ENCODE measurements around the gene NOP14. TPM values are rescaled to one million over a fixed set of nuclear protein-coding genes. Genes with fewer than 3 reads are reported as not detected.
"Not testable (repeated sequence)": the region's sequence is repeated elsewhere in the genome, so short reads cannot be mapped to it uniquely, and the experiment has no call there.

NOP14 gene
- total and polyA plus RNA-seq, 8 donors: 11.1 to 31.0 (median 17.4) TPM

GRCh38 chr4:2924286-2924685 lies 38.9 kb downstream of the NOP14 start:
- TF ChIP-seq, protein P1, sequence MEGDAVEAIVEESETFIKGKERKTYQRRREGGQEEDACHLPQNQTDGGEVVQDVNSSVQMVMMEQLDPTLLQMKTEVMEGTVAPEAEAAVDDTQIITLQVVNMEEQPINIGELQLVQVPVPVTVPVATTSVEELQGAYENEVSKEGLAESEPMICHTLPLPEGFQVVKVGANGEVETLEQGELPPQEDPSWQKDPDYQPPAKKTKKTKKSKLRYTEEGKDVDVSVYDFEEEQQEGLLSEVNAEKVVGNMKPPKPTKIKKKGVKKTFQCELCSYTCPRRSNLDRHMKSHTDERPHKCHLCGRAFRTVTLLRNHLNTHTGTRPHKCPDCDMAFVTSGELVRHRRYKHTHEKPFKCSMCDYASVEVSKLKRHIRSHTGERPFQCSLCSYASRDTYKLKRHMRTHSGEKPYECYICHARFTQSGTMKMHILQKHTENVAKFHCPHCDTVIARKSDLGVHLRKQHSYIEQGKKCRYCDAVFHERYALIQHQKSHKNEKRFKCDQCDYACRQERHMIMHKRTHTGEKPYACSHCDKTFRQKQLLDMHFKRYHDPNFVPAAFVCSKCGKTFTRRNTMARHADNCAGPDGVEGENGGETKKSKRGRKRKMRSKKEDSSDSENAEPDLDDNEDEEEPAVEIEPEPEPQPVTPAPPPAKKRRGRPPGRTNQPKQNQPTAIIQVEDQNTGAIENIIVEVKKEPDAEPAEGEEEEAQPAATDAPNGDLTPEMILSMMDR (IDR thresholded peaks at IDR 0.05): no peak
- DNase-seq (peak in 4 of 6 donors; percentile 7 to 34 (median 16)), FAIRE-seq (no peak), ATAC-seq (peak in 1 of 4 donors; percentile 8)
- Histone ChIP-seq H3K36me3 (peaks cover 0 to 34% (median 6%) of the 10 kb centered on the region in 3 donors), H3K9me3 (no peaks in the 10 kb centered on the region), H3K27ac (peak overlapping the region in 1 of 4 donors; percentile 12), H3K27me3 (no peaks in the 10 kb centered on the region), H3K4me1 (no peaks in the 10 kb centered on the region), H3K4me3 (no peak overlapping the region)
- WGBS, 2 donors: 85 to 92% methylated on average over 8 of the region's 8 CpGs
- intact Hi-C loops (cut with DNase I): no loop called here

GRCh38 chr4:2923668-2924173 lies 39.5 kb downstream of the NOP14 start:
- intact Hi-C loops (cut with DNase I): no loop called here
- H3K36me3 ChIP-seq: peaks cover 0 to 28% (median 6%) of the 10 kb centered on the region in 3 donors
- H3K27ac ChIP-seq: no peak overlapping the region
- 91 to 93% methylated on average over 16 of the region's 16 CpGs for WGBS, 2 donors
- no peak overlapping the region for H3K4me3 ChIP-seq
- H3K9me3 ChIP-seq: no peaks in the 10 kb centered on the region
- H3K4me1 ChIP-seq: no peaks in the 10 kb centered on the region
- peak in 3 of 6 donors; percentile 5 to 51 (median 7) for DNase-seq
- no peaks in the 10 kb centered on the region for H3K27me3 ChIP-seq
- ATAC-seq: peak in 2 of 4 donors; percentile 13 to 17
- TF ChIP-seq, protein P1 (IDR thresholded peaks at IDR 0.05): no peak
- FAIRE-seq: no peak

GRCh38 chr4:2923141-2923551 lies 40.1 kb downstream of the NOP14 start:
- intact Hi-C loops (cut with DNase I): no loop called here
- FAIRE-seq (no peak), ATAC-seq (peak in 1 of 4 donors; percentile 16), DNase-seq (peak in 1 of 6 donors; percentile 21)
- peaks cover 0 to 23% (median 6%) of the 10 kb centered on the region in 3 donors for H3K36me3 ChIP-seq
- H3K27ac ChIP-seq: no peak overlapping the region
- H3K9me3 ChIP-seq: no peaks in the 10 kb centered on the region
- no peak overlapping the region for H3K4me3 ChIP-seq
- H3K4me1 ChIP-seq: no peaks in the 10 kb centered on the region
- no peaks in the 10 kb centered on the region for H3K27me3 ChIP-seq
- TF ChIP-seq, protein P1 (IDR thresholded peaks at IDR 0.05): no peak
- WGBS, 2 donors: 89 to 93% methylated on average over 10 of the region's 10 CpGs

GRCh38 chr4:2922453-2923101 lies 40.6 kb downstream of the NOP14 start:
- ATAC-seq; H3K4me3 ChIP-seq; intact Hi-C loops (cut with DNase I); H3K9me3 ChIP-seq; H3K4me1 ChIP-seq; H3K27me3 ChIP-seq; FAIRE-seq; H3K27ac ChIP-seq: not testable (repeated sequence)
- WGBS, 2 donors: 64% methylated on average over 7 of the region's 7 CpGs
- DNase-seq: peak in 2 of 6 donors; percentile 7 to 36
- peaks cover 0 to 22% (median 6%) of the 10 kb centered on the region in 3 donors for H3K36me3 ChIP-seq

GRCh38 chr4:2918714-2919113 lies 44.5 kb downstream of the NOP14 start:
- FAIRE-seq; H3K4me1 ChIP-seq; H3K9me3 ChIP-seq; H3K27ac ChIP-seq; DNase-seq; H3K27me3 ChIP-seq; H3K4me3 ChIP-seq; ATAC-seq; intact Hi-C loops (cut with DNase I): not testable (repeated sequence)
- peaks cover 0 to 24% (median 0%) of the 10 kb centered on the region in 3 donors for H3K36me3 ChIP-seq
- 95 to 98% methylated on average over 8 of the region's 8 CpGs for WGBS, 2 donors

GRCh38 chr4:2918300-2918699 lies 44.9 kb downstream of the NOP14 start:
- H3K4me3 ChIP-seq; ATAC-seq; H3K27me3 ChIP-seq; H3K27ac ChIP-seq; DNase-seq; FAIRE-seq; intact Hi-C loops (cut with DNase I); H3K4me1 ChIP-seq; H3K9me3 ChIP-seq: not testable (repeated sequence)
- WGBS, 2 donors: 84 to 89% methylated on average over 2 of the region's 2 CpGs
- H3K36me3 ChIP-seq: peaks cover 0 to 21% (median 0%) of the 10 kb centered on the region in 3 donors

DNA sequence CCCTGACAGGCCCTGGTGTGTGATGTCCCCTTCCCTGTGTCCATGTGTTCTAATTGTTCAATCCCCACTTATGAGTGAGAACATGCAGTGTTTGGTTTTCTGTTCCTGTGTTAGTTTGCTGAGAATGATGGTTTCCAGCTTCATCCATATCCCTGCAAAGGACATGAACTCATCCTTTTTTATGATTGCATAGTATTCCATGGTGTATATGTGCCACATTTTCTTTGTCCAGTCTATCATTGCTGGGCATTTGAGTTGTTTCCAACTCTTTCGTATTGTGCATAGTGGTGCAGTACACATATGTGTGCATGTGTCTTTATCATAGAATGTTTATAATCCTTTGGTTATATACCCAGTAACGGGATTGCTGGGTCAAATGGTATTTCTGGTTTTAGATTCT lies 46.5 kb downstream of the NOP14 start:
- peaks cover 0 to 33% (median 0%) of the 10 kb centered on the region in 3 donors for H3K36me3 ChIP-seq
- DNase-seq; ATAC-seq; H3K27me3 ChIP-seq; H3K9me3 ChIP-seq; H3K27ac ChIP-seq; H3K4me1 ChIP-seq; H3K4me3 ChIP-seq; FAIRE-seq; intact Hi-C loops (cut with DNase I): not testable (repeated sequence)
- WGBS, 2 donors: 93 to 100% methylated on average over 2 of the region's 2 CpGs

Data from pancreas (tissue), 10 donors.